ENCODE measurements around the gene TANGO2.
A peak's percentile ranks its signal among the peaks of the same experiment; 100 is the strongest.
"Not testable (repeated sequence)": the region's sequence is repeated elsewhere in the genome, so short reads cannot be mapped to it uniquely, and the experiment has no call there.

The TANGO2 gene

GRCh38 chr22:20066617-20067383 is 45.9 kb downstream of the TANGO2 start:
- no peak for DNase-seq

GRCh38 chr22:20067384-20067682 is 46.4 kb downstream of the TANGO2 start:
- not testable (repeated sequence) for DNase-seq

GRCh38 chr22:20068640-20069039 is 47.7 kb downstream of the TANGO2 start:
- no peak for DNase-seq

- no peak for DNase-seq
Measured at GRCh38 chr22:20069331-20070042, 48.6 kb downstream of the TANGO2 start.

- no peak for DNase-seq
Measured at GRCh38 chr22:20071524-20071972, 50.6 kb downstream of the TANGO2 start.

- no peak for DNase-seq
Measured at GRCh38 chr22:20076627-20077172, 55.8 kb downstream of the TANGO2 start.

- DNase-seq: peak; percentile 42
Measured at GRCh38 chr22:20079745-20080444, 59.0 kb downstream of the TANGO2 start, which contains the start of gene DGCR8. TSS of gene DGCR8 (plus strand) at chr22:20080241. CDS start at chr22:20085964, 5,723 bp downstream.

GRCh38 chr22:20080445-20080775 is 59.5 kb downstream of the TANGO2 start:
- no peak for DNase-seq

- DNase-seq: no peak
Measured at GRCh38 chr22:20080776-20081654, 60.1 kb downstream of the TANGO2 start.

GRCh38 chr22:20083157-20083890 is 62.4 kb downstream of the TANGO2 start:
- DNase-seq: no peak

GRCh38 chr22:20083891-20084546 is 63.1 kb downstream of the TANGO2 start:
- DNase-seq: no peak

- no peak for DNase-seq
Measured at GRCh38 chr22:20084547-20085413, 63.9 kb downstream of the TANGO2 start.

- no peak for DNase-seq
Measured at GRCh38 chr22:20085651-20086050, 64.7 kb downstream of the TANGO2 start.

- no peak for DNase-seq
Measured at GRCh38 chr22:20086101-20086599, 65.2 kb downstream of the TANGO2 start.

GRCh38 chr22:20086763-20087162 is 65.9 kb downstream of the TANGO2 start:
- DNase-seq: no peak

GRCh38 chr22:20087319-20088262 is 66.7 kb downstream of the TANGO2 start:
- no peak for DNase-seq

GRCh38 chr22:20088263-20088648 is 67.3 kb downstream of the TANGO2 start:
- no peak for DNase-seq

- no peak for DNase-seq
Measured at GRCh38 chr22:20089226-20089976, 68.5 kb downstream of the TANGO2 start.

Measured in NCI-H1417 treated with DMSO at 0.1 percent for 48 hours (cell line).